H1 (cell line): ENCODE data around the gene CCDC24. TPM values are rescaled to one million over a fixed set of nuclear protein-coding genes. Genes with fewer than 3 reads are reported as not detected.

ENCODE experiments used
- CTCF ChIA-PET: fragments of 300-600 bp; sonication (Branson Sonifier 250); formaldehyde crosslinking; loops from one replicate; lab custom pipeline; 2021; ENCODE audit not compliant: partially characterized antibody; lab: Charles Lee
- POLR2A ChIA-PET: fragments of 300-600 bp; sonication (Branson Sonifier 250); formaldehyde crosslinking; loops from one replicate; lab custom pipeline; 2021; ENCODE audit warnings: inconsistent platforms; ENCODE audit not compliant: partially characterized antibody; lab: Charles Lee
- DNase-seq, 2 experiments: peaks; one replicate each; pipeline versions ENCODE4 v3.0.0 to v3.0.0-alpha.2; 2010 to 2022; ENCODE audit warnings: low spot score in 2 of 2, low read depth in 1 of 2, mixed read lengths in 1 of 2
- FAIRE-seq: peaks from 2 replicates; lab custom pipeline; 2011; peaks lifted over from hg19 to GRCh38; lab: Jason Lieb, UNC
- H2AFZ ChIP-seq: 2 replicates; pipeline ENCODE4 v1.8.1; 2012; ENCODE audit warnings: low read length, inconsistent platforms
- H2AK5ac ChIP-seq: 2 replicates; pipeline ENCODE4 v1.6.1; 2013; ENCODE audit warnings: low read depth, low read length
- H2BK120ac ChIP-seq: replicated peaks from 2 replicates; pipeline ENCODE3; 2013; ENCODE audit warnings: low read depth, low read length, inconsistent platforms
- H2BK12ac ChIP-seq: 2 replicates; pipeline ENCODE4 v1.6.1; 2013; ENCODE audit warnings: low read depth, low read length
- H2BK15ac ChIP-seq: 2 replicates; pipeline ENCODE4 v1.6.1; 2013; ENCODE audit warnings: low read length
- H2BK20ac ChIP-seq: 2 replicates; pipeline ENCODE4 v1.6.1; 2013; ENCODE audit warnings: low read length
- H2BK5ac ChIP-seq: 2 replicates; pipeline ENCODE4 v1.6.1; 2013; ENCODE audit warnings: low read depth, low read length
- H3K14ac ChIP-seq: 2 replicates; pipeline ENCODE4 v1.6.1; 2013; ENCODE audit warnings: inconsistent platforms; ENCODE audit not compliant: insufficient read length
- H3K18ac ChIP-seq: 2 replicates; pipeline ENCODE4 v1.6.1; 2013; ENCODE audit warnings: low read length; ENCODE audit errors: extremely low read depth
- H3K23ac ChIP-seq: 2 replicates; pipeline ENCODE4 v1.6.1; 2013; ENCODE audit warnings: inconsistent platforms; ENCODE audit not compliant: insufficient read length
- H3K23me2 ChIP-seq: 2 replicates; pipeline ENCODE4 v1.6.1; 2013; ENCODE audit warnings: low read depth, low read length
- H3K27ac ChIP-seq: 2 replicates; pipeline ENCODE4 v1.6.1; 2011; ENCODE audit warnings: low read depth, low read length, inconsistent platforms
- H3K27me3 ChIP-seq, 4 experiments: replicated peaks in 1 of 4; 1 replicate in 1 of 4; 2 replicates in 3 of 4; pipeline versions ENCODE4 v1.6.1 to v1.8.1; 2011 to 2013; ENCODE audit warnings: low read length in 3 of 4, mild to moderate bottlenecking in 3 of 4, inconsistent platforms in 2 of 4, mixed read lengths in 2 of 4, moderate library complexity in 1 of 4; ENCODE audit not compliant: control insufficient read depth in 3 of 4, insufficient read depth in 3 of 4; ENCODE audit errors: extremely low read depth in 1 of 4
- H3K36me3 ChIP-seq, 4 experiments: 2 replicates each; pipeline versions ENCODE4 v1.6.1 to v1.8.1; 2011 to 2013; ENCODE audit warnings: mild to moderate bottlenecking in 4 of 4, low read length in 3 of 4, moderate library complexity in 2 of 4, control low read depth in 1 of 4, inconsistent platforms in 1 of 4; ENCODE audit not compliant: insufficient read depth in 4 of 4, control insufficient read depth in 2 of 4
- H3K4ac ChIP-seq: replicated peaks from 2 replicates; pipeline ENCODE3; 2013; ENCODE audit warnings: low read length, low read depth, mixed read lengths, inconsistent platforms; ENCODE audit not compliant: insufficient read length
- H3K4me1 ChIP-seq, 4 experiments: replicated peaks in 1 of 4; 1 replicate in 1 of 4; 2 replicates in 3 of 4; pipeline versions ENCODE4 v1.6.1 to v1.8.1; 2011 to 2013; ENCODE audit warnings: low read length in 3 of 4, inconsistent platforms in 2 of 4, mixed read lengths in 1 of 4; ENCODE audit not compliant: insufficient read depth in 4 of 4, control insufficient read depth in 3 of 4
- H3K4me2 ChIP-seq, 2 experiments: 2 replicates each; pipeline versions ENCODE4 v1.6.1 to v1.8.1; 2011 to 2013; ENCODE audit warnings: low read depth in 2 of 2, low read length in 2 of 2, control low read depth in 1 of 2, inconsistent platforms in 1 of 2, mild to moderate bottlenecking in 1 of 2; ENCODE audit not compliant: insufficient read depth in 1 of 2
- H3K4me3 ChIP-seq, 4 experiments: fragments of 200-600, 300-600 bp in 1 of 4; sonication (generic), shearing (Covaris generic), sonication (Bioruptor Twin) in 1 of 4; 2 replicates each; pipeline versions ENCODE4 v1.5.1 to v1.8.1; 2011 to 2016; ENCODE audit warnings: low read length in 4 of 4, low read depth in 3 of 4, control low read depth in 2 of 4, inconsistent platforms in 2 of 4, mild to moderate bottlenecking in 2 of 4, mixed read lengths in 1 of 4, moderate library complexity in 1 of 4; ENCODE audit not compliant: insufficient read depth in 2 of 4; ENCODE audit errors: extremely low read depth in 1 of 4
- H3K56ac ChIP-seq: replicated peaks from 2 replicates; pipeline ENCODE3; 2013; ENCODE audit warnings: low read depth, mild to moderate bottlenecking, mixed read lengths, low read length, inconsistent platforms; ENCODE audit not compliant: insufficient read length
- H3K79me1 ChIP-seq: 2 replicates; pipeline ENCODE4 v1.6.1; 2013; ENCODE audit warnings: low read depth, low read length, control low read depth
- H3K79me2 ChIP-seq, 2 experiments: 2 replicates each; pipeline versions ENCODE4 v1.6.1 to v1.8.1; 2012 to 2013; ENCODE audit warnings: low read length in 2 of 2, mild to moderate bottlenecking in 2 of 2, inconsistent platforms in 1 of 2; ENCODE audit not compliant: insufficient read depth in 2 of 2, control insufficient read depth in 1 of 2
- H3K9ac ChIP-seq, 4 experiments: replicated peaks in 1 of 4; 1 replicate in 1 of 4; 2 replicates in 3 of 4; pipeline versions ENCODE4 v1.6.1 to v1.8.1; 2011 to 2013; ENCODE audit warnings: low read depth in 3 of 4, low read length in 3 of 4, control low read depth in 2 of 4, mild to moderate bottlenecking in 2 of 4, moderate library complexity in 2 of 4, inconsistent platforms in 1 of 4; ENCODE audit errors: extremely low read depth in 1 of 4
- H3K9me3 ChIP-seq, 2 experiments: 2 replicates each; pipeline versions ENCODE4 v1.6.1 to v1.8.1; 2012 to 2013; ENCODE audit warnings: mild to moderate bottlenecking in 2 of 2, moderate library complexity in 2 of 2, control low read depth in 1 of 2, inconsistent platforms in 1 of 2, low read depth in 1 of 2, low read length in 1 of 2, mixed read lengths in 1 of 2; ENCODE audit not compliant: insufficient read depth in 2 of 2
- H4K20me1 ChIP-seq, 2 experiments: replicated peaks in 1 of 2; 2 replicates each; pipeline versions ENCODE3 to v1.8.1; 2011 to 2013; ENCODE audit warnings: inconsistent platforms in 2 of 2, low read length in 2 of 2, mild to moderate bottlenecking in 1 of 2; ENCODE audit not compliant: insufficient read depth in 2 of 2, control insufficient read depth in 1 of 2
- H4K5ac ChIP-seq: 2 replicates; pipeline ENCODE4 v1.6.1; 2013; ENCODE audit warnings: low read length, low read depth, mixed read lengths, inconsistent platforms; ENCODE audit not compliant: insufficient read length
- H4K8ac ChIP-seq: 2 replicates; pipeline ENCODE4 v1.8.0; 2013; ENCODE audit warnings: mild to moderate bottlenecking, moderate library complexity, low read length, inconsistent platforms; ENCODE audit not compliant: insufficient read depth; ENCODE audit errors: extremely low read depth
- H4K91ac ChIP-seq: replicated peaks from 2 replicates; pipeline ENCODE3; 2013; ENCODE audit warnings: low read length, mixed read lengths, inconsistent platforms; ENCODE audit not compliant: insufficient read length
- CHD2 ChIP-seq: IDR thresholded peaks from 2 replicates; pipeline ENCODE4 v1.6.1; 2012; ENCODE audit warnings: low read length, improper control_type of control experiment
- CREB1 ChIP-seq: IDR thresholded peaks from 2 replicates; pipeline ENCODE4 v1.6.1; 2012; ENCODE audit warnings: inconsistent platforms
- KDM4A ChIP-seq: IDR thresholded peaks from one replicate; pipeline ENCODE4 v1.7.1; 2012; ENCODE audit warnings: low read depth, mild to moderate bottlenecking, moderate library complexity, low read length, inconsistent platforms; ENCODE audit not compliant: severe bottlenecking
- RAD21 ChIP-seq, 2 experiments: IDR thresholded peaks in 1 of 2; conservative IDR thresholded peaks in 1 of 2; 2 replicates each; pipeline ENCODE4 v1.6.1; 2011; ENCODE audit warnings: low read depth in 2 of 2, low read length in 2 of 2, improper control_type of control experiment in 1 of 2, inconsistent platforms in 1 of 2, mild to moderate bottlenecking in 1 of 2, moderate library complexity in 1 of 2
- SIN3A ChIP-seq, 2 experiments: IDR thresholded peaks in 1 of 2; conservative IDR thresholded peaks in 1 of 2; 2 replicates each; pipeline ENCODE4 v1.6.1; 2011 to 2012; ENCODE audit warnings: low read length in 2 of 2, improper control_type of control experiment in 1 of 2, low read depth in 1 of 2, mild to moderate bottlenecking in 1 of 2
- SIX5 ChIP-seq: IDR thresholded peaks from 2 replicates; pipeline ENCODE4 v1.6.1; 2011; ENCODE audit warnings: mild to moderate bottlenecking, low read depth, low read length
- TBP ChIP-seq: IDR thresholded peaks from 2 replicates; pipeline ENCODE4 v1.6.1; 2011; ENCODE audit warnings: low read depth, low read length, improper control_type of control experiment
- YY1 ChIP-seq: IDR thresholded peaks from 2 replicates; pipeline ENCODE4 v1.6.1; 2011; ENCODE audit warnings: low read depth, mild to moderate bottlenecking, low read length
- WGBS, 2 experiments: shearing (Covaris generic) in 1 of 2; methylation state at CpG; one replicate each; pipeline versions ENCODE4 v1.1.6 to v1.1.7; 2013 to 2015; ENCODE audit warnings: low lambda C conversion rate in 2 of 2, mixed read lengths in 2 of 2, inconsistent platforms in 1 of 2, low coverage in 1 of 2, missing lambda C conversion rate in 1 of 2; ENCODE audit not compliant: insufficient replicate concordance in 2 of 2, insufficient coverage in 1 of 2, insufficient read length in 1 of 2; ENCODE audit errors: extremely low coverage in 1 of 2, missing lambda C conversion rate in 1 of 2; 5-methylcytosine and 5-hydroxymethylcytosine counted together
- polyA plus RNA-seq, 7 experiments: library from polyadenylated mRNA; depleted of rRNA in 3 of 7; stranded (reverse) in 5 of 7; unstranded in 2 of 7; fragments of >200 nt in 5 of 7; fragments of 200-250 nt in 2 of 7; gene quantifications; 1 replicate in 5 of 7; 2 replicates in 1 of 7; 4 replicates in 1 of 7; pipeline versions ENCODE4 v1.2.1 to v1.2.3, GENCODE V29; 2011 to 2013; ENCODE audit warnings: missing spikeins in 2 of 7, mixed read lengths in 2 of 7
- total RNA-seq: library from RNA; stranded (reverse); fragmentation: NEBNext Ultra II Directional; extraction: Animal tissue kit (Norgen Biotek cat#: 25700); gene quantifications from 2 replicates; pipeline ENCODE4 v1.2.1, GENCODE V29; 2021
- TF ChIP-seq, protein P1 (sequence below): IDR thresholded peaks from 2 replicates; pipeline ENCODE4 v1.6.1; 2011; ENCODE audit warnings: low read depth, mild to moderate bottlenecking, low read length; ENCODE audit not compliant: insufficient read depth
- TF ChIP-seq, protein P2 (sequence below): IDR thresholded peaks from 2 replicates; pipeline ENCODE4 v1.6.1; 2011; ENCODE audit warnings: low read length, improper control_type of control experiment
- TF ChIP-seq, protein P3 (sequence below): IDR thresholded peaks from 2 replicates; pipeline ENCODE4 v1.6.1; 2012; ENCODE audit warnings: inconsistent platforms

Gene CCDC24
- total and polyA plus RNA-seq, 2 of the 8 experiments (the other 6 are each of a cell fraction or from before 2014, with no cell fraction given), result 11.2 to 11.4 TPM

DNA sequence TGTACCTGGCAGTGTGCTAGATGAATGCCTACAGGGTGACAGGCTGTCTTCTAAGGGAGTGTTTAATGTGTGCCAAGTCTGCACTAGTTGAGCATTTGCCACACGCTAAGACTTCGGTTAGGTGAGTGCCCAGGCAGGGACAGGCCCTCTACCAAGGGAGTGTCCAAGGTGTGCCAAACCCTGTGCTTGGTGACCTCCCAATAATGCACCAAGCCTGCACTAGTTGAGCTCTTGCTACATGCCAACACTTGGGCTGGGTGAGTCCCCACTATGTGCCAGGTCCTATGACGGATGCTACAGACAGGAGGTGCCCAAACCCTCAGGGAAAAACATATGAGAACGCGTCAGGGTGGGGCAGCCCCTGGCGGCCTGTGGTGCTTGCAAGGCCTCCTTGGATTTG is 29.1 kb downstream of the CCDC24 start:
- H3K4me2 ChIP-seq, result no peak overlapping the region
- peaks cover 3 to 18% (median 11%) of the 10 kb centered on the region in 4 experiments; a peak in 7 of 8 replicates for H3K36me3 ChIP-seq
- H3K23me2 ChIP-seq, result no peaks in the 10 kb centered on the region
- no peak overlapping the region for H3K4me3 ChIP-seq
- WGBS, 2 experiments, result 81% methylated on average over 6 of the region's 6 CpGs; no CpG with 5 or more reads in 1 of the 2 experiments
- no peak overlapping the region for H2BK120ac ChIP-seq
- peaks cover 0 to 8% (median 2%) of the 10 kb centered on the region in 4 experiments; a peak in 4 of 7 replicates for H3K4me1 ChIP-seq
- ChIA-PET POLR2A (interaction anchor here (0.7 to 27.1 kb wide), 4 partner anchors 5 to 66 kb away, joined by 3 to 544 read pairs (median 274); partner anchors contain the start of gene SLC6A9), CTCF (interaction anchor here (0.9 to 16.6 kb wide), 10 partner anchors 9 to 260 kb away, joined by 3 to 252 read pairs (median 7); partner anchors contain the start of gene SLC6A9)
- H3K23ac ChIP-seq, result no peak overlapping the region
- no peak overlapping the region for H4K5ac ChIP-seq
- H3K4ac ChIP-seq, result no peak overlapping the region
- H3K14ac ChIP-seq, result no peak overlapping the region
- H3K79me1 ChIP-seq, result 0 out of 2 replicates have a peak, but pooled peaks cover 3% of the 10 kb centered on the region
- H3K27ac ChIP-seq, result no peak overlapping the region
- no peak overlapping the region for H3K9ac ChIP-seq
- FAIRE-seq (no peak), DNase-seq (no peak)
- no peak overlapping the region for H2AK5ac ChIP-seq
- H4K91ac ChIP-seq, result no peak overlapping the region
- H3K9me3 ChIP-seq, result no peaks in the 10 kb centered on the region
- 0 out of 2 replicates have a peak overlapping the region, but pooled peaks have one; percentile 12 for H2BK5ac ChIP-seq
- no peaks in the 10 kb centered on the region for H3K79me2 ChIP-seq
- no peak overlapping the region for H2BK20ac ChIP-seq
- no peak overlapping the region for H4K8ac ChIP-seq
- H3K27me3 ChIP-seq, result no peaks in the 10 kb centered on the region
- peaks cover 0 to 10% of the 10 kb centered on the region in 2 experiments for H4K20me1 ChIP-seq
- no peak overlapping the region for H2BK12ac ChIP-seq
- H2AFZ ChIP-seq, result no peak overlapping the region
- no peak overlapping the region for H3K18ac ChIP-seq
- H3K56ac ChIP-seq, result no peak overlapping the region
- no peak overlapping the region for H2BK15ac ChIP-seq
- TF ChIP-seq SIN3A (conservative IDR thresholded peaks at IDR 0.05 in 1 of 2, IDR thresholded peaks at IDR 0.05 in 1 of 2; ENCODE audit: low read depth in 1 of 2, low read length in 2 of 2) (no peak), KDM4A (no peak), RAD21 (IDR thresholded peaks at IDR 0.05 in 1 of 2, conservative IDR thresholded peaks at IDR 0.05 in 1 of 2; ENCODE audit: low read depth in 2 of 2, low read length in 2 of 2) (no peak), YY1 (no peak), SIX5 (no peak), TBP (no peak), CREB1 (no peak), CHD2 (no peak)
- TF ChIP-seq, protein P1, sequence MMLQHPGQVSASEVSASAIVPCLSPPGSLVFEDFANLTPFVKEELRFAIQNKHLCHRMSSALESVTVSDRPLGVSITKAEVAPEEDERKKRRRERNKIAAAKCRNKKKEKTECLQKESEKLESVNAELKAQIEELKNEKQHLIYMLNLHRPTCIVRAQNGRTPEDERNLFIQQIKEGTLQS, result no peak
- TF ChIP-seq, protein P2, sequence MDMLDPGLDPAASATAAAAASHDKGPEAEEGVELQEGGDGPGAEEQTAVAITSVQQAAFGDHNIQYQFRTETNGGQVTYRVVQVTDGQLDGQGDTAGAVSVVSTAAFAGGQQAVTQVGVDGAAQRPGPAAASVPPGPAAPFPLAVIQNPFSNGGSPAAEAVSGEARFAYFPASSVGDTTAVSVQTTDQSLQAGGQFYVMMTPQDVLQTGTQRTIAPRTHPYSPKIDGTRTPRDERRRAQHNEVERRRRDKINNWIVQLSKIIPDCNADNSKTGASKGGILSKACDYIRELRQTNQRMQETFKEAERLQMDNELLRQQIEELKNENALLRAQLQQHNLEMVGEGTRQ, result no peak
- TF ChIP-seq, protein P3, sequence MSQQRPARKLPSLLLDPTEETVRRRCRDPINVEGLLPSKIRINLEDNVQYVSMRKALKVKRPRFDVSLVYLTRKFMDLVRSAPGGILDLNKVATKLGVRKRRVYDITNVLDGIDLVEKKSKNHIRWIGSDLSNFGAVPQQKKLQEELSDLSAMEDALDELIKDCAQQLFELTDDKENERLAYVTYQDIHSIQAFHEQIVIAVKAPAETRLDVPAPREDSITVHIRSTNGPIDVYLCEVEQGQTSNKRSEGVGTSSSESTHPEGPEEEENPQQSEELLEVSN, result no peak
